HL-60 (cell line): ENCODE data around the gene HOXA2.

Source experiments
- GABPA ChIP-seq: IDR thresholded peaks from 2 replicates; pipeline ENCODE4 v1.6.1; 2012; ENCODE audit warnings: low read depth
- POLR2AphosphoS5 ChIP-seq: IDR thresholded peaks from 2 replicates; pipeline ENCODE4 v1.6.1; 2012; ENCODE audit warnings: low read depth
- REST ChIP-seq: IDR thresholded peaks from 2 replicates; pipeline ENCODE4 v1.6.1; 2012; ENCODE audit warnings: low read depth; ENCODE audit not compliant: insufficient replicate concordance
- SPI1 ChIP-seq: IDR thresholded peaks from 2 replicates; pipeline ENCODE4 v1.6.1; 2012; ENCODE audit warnings: low read depth, mild to moderate bottlenecking, borderline replicate concordance
- TF ChIP-seq, protein P1 (sequence below): IDR thresholded peaks from one replicate; pipeline ENCODE4 v1.5.1; 2011; ENCODE audit warnings: low read length, control low read depth, inconsistent platforms; ENCODE audit not compliant: insufficient read depth

GRCh38 chr7:27111042-27111750 is 8.7 kb upstream of the HOXA2 start:
- TF ChIP-seq, protein P1, sequence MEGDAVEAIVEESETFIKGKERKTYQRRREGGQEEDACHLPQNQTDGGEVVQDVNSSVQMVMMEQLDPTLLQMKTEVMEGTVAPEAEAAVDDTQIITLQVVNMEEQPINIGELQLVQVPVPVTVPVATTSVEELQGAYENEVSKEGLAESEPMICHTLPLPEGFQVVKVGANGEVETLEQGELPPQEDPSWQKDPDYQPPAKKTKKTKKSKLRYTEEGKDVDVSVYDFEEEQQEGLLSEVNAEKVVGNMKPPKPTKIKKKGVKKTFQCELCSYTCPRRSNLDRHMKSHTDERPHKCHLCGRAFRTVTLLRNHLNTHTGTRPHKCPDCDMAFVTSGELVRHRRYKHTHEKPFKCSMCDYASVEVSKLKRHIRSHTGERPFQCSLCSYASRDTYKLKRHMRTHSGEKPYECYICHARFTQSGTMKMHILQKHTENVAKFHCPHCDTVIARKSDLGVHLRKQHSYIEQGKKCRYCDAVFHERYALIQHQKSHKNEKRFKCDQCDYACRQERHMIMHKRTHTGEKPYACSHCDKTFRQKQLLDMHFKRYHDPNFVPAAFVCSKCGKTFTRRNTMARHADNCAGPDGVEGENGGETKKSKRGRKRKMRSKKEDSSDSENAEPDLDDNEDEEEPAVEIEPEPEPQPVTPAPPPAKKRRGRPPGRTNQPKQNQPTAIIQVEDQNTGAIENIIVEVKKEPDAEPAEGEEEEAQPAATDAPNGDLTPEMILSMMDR = no peak
- TF ChIP-seq POLR2AphosphoS5 = no peak
- no peak for TF ChIP-seq SPI1
- TF ChIP-seq REST = no peak
- TF ChIP-seq GABPA = no peak
